ENCODE results near the gene EEFSEC.
A peak's percentile ranks its signal among the peaks of the same experiment; 100 is the strongest.
"Not testable (repeated sequence)": the region's sequence is repeated elsewhere in the genome, so short reads cannot be mapped to it uniquely, and the experiment has no call there.

Gene EEFSEC

GRCh38 chr3:128152419-128153155 lies 694 bp upstream of the EEFSEC start:
- no peak for DNase-seq (ENCODE audit: low read depth)

GRCh38 chr3:128154354-128154753 lies 1.1 kb downstream of the EEFSEC start:
- DNase-seq (ENCODE audit: low read depth): not testable (repeated sequence)

- DNase-seq (ENCODE audit: low read depth): no peak
Measured at GRCh38 chr3:128155616-128156360, 2.5 kb downstream of the EEFSEC start.

- DNase-seq (ENCODE audit: low read depth): no peak
Measured at GRCh38 chr3:128160661-128161060, 7.4 kb downstream of the EEFSEC start.

- DNase-seq (ENCODE audit: low read depth): no peak
Measured at GRCh38 chr3:128163432-128163831, 10.2 kb downstream of the EEFSEC start.

GRCh38 chr3:128166971-128167453 lies 13.7 kb downstream of the EEFSEC start:
- no peak for DNase-seq (ENCODE audit: low read depth)

GRCh38 chr3:128167646-128167972 lies 14.3 kb downstream of the EEFSEC start:
- DNase-seq (ENCODE audit: low read depth): no peak

- DNase-seq (ENCODE audit: low read depth): no peak
Measured at GRCh38 chr3:128167973-128168674, 14.8 kb downstream of the EEFSEC start.

GRCh38 chr3:128168836-128169235 lies 15.6 kb downstream of the EEFSEC start:
- DNase-seq (ENCODE audit: low read depth): no peak

GRCh38 chr3:128170866-128171516 lies 17.7 kb downstream of the EEFSEC start:
- peak; percentile 74 for DNase-seq (ENCODE audit: low read depth)

GRCh38 chr3:128173200-128173599 lies 19.9 kb downstream of the EEFSEC start:
- no peak for DNase-seq (ENCODE audit: low read depth)

- no peak for DNase-seq (ENCODE audit: low read depth)
Measured at GRCh38 chr3:128173849-128174248, 20.6 kb downstream of the EEFSEC start.

- peak; percentile 7 for DNase-seq (ENCODE audit: low read depth)
Measured at GRCh38 chr3:128174675-128175590, 21.7 kb downstream of the EEFSEC start.

- DNase-seq (ENCODE audit: low read depth): no peak
Measured at GRCh38 chr3:128175768-128176167, 22.5 kb downstream of the EEFSEC start.

- DNase-seq (ENCODE audit: low read depth): no peak
Measured at GRCh38 chr3:128176276-128176833, 23.1 kb downstream of the EEFSEC start.

- no peak for DNase-seq (ENCODE audit: low read depth)
Measured at GRCh38 chr3:128177865-128178264, 24.6 kb downstream of the EEFSEC start.

GRCh38 chr3:128178782-128179483 lies 25.7 kb downstream of the EEFSEC start:
- no peak for DNase-seq (ENCODE audit: low read depth)

- DNase-seq (ENCODE audit: low read depth): no peak
Measured at GRCh38 chr3:128179484-128179819, 26.2 kb downstream of the EEFSEC start.

- no peak for DNase-seq (ENCODE audit: low read depth)
Measured at GRCh38 chr3:128180436-128180835, 27.2 kb downstream of the EEFSEC start.

- no peak for DNase-seq (ENCODE audit: low read depth)
Measured at GRCh38 chr3:128180913-128181312, 27.6 kb downstream of the EEFSEC start.

Measured in amniotic epithelial cell (primary cell).